ENCODE results near the gene SENP2. TPM values are rescaled to one million over a fixed set of nuclear protein-coding genes. Genes with fewer than 3 reads are reported as not detected.

The SENP2 gene
- 12.9 and 19.1 TPM in 2 replicates for total RNA-seq

DNA sequence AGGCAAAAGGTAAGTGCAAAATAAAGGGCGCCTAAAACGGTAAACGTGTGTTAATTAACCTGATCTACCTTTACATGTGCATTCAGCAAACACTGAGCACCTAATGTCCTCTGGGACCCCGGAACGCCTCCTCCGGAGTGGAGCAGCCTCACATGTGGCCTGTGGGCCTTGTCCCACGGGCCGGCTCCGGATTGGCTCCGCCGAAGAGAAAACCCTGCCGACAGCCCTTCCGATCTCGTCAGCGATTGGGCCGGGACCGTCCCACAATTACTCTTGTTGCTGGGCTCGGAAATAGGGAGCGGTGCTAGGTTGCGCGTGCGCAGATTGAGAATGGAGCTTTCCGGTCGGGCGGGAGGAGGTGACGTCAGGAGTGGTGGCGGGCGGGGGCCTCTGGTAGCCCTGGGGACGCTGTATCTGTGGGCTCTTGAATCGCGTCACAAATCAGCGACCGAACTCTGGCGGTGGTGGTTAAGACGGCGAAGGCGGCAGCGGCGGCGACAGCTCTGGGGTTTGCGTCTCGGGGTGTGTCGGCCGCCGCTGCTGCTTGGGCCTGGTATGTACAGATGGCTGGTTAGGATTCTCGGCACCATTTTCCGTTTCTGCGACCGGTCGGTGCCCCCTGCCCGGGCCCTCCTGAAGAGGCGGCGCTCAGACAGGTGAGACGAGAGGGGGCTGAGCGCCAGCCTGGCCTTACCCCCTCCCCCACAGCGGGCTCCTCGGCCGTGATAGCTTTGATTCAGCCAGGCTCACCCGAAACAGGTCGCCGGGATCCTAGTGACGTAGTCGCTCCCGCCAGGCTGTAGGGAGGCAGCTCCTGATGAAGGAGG is at the start of gene SENP2:
Gene SENP2 (plus strand): TSS at position 437 of the 827 bp plus-strand sequence. CDS start 119 bp downstream, at position 556.

DNA sequence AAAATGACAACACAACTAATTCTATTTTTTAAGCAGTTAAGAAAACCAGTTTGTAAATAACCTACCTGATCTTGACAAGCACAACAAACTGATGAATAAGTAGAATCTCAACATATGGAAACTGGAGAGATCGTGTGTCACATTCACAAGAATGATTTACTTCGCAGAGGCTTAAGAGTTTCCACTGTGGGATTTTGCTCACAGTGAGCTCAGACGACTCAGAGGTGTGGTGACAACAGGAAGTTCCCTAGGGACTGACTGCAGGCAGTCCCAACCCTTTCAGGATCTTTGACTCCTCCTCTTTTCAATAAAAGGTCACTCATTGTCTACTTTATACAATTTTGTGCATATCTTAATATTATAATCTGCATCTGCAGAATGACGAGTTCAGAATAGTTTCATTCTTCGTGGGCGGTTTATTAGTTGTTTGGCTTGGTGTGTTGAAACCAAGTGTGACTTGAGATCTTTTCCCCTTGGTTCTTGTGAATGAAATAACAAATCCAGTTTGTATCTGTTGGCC is 33.7 kb upstream of the SENP2 start, which contains the start of gene LIPH:
Gene LIPH (minus strand): TSS at position 231 of the 520 bp plus-strand sequence. CDS start 117 bp downstream, at position 114.

Other genes starting within 250 kb of the SENP2 start
- gene MAP3K13, start 223.2 kb upstream of the SENP2 start, total RNA-seq, result 11.2 and 20.2 TPM in 2 replicates
- gene TMEM41A, start 87.3 kb upstream of the SENP2 start, total RNA-seq, result 7.1 and 12.3 TPM in 2 replicates
- 1.9 and 2.3 TPM in 2 replicates for gene LIPH, start 33.7 kb upstream of the SENP2 start, total RNA-seq
- 27.5 and 47.8 TPM in 2 replicates for gene IGF2BP2, start 238.7 kb downstream of the SENP2 start, total RNA-seq

Data from cardiac ventricle fibroblast (primary cell).